ENCODE data around the gene ENOX2.
"Not testable (repeated sequence)": the region's sequence is repeated elsewhere in the genome, so short reads cannot be mapped to it uniquely, and the experiment has no call there.

Gene ENOX2, protein sequence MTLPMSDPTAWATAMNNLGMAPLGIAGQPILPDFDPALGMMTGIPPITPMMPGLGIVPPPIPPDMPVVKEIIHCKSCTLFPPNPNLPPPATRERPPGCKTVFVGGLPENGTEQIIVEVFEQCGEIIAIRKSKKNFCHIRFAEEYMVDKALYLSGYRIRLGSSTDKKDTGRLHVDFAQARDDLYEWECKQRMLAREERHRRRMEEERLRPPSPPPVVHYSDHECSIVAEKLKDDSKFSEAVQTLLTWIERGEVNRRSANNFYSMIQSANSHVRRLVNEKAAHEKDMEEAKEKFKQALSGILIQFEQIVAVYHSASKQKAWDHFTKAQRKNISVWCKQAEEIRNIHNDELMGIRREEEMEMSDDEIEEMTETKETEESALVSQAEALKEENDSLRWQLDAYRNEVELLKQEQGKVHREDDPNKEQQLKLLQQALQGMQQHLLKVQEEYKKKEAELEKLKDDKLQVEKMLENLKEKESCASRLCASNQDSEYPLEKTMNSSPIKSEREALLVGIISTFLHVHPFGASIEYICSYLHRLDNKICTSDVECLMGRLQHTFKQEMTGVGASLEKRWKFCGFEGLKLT

DNA sequence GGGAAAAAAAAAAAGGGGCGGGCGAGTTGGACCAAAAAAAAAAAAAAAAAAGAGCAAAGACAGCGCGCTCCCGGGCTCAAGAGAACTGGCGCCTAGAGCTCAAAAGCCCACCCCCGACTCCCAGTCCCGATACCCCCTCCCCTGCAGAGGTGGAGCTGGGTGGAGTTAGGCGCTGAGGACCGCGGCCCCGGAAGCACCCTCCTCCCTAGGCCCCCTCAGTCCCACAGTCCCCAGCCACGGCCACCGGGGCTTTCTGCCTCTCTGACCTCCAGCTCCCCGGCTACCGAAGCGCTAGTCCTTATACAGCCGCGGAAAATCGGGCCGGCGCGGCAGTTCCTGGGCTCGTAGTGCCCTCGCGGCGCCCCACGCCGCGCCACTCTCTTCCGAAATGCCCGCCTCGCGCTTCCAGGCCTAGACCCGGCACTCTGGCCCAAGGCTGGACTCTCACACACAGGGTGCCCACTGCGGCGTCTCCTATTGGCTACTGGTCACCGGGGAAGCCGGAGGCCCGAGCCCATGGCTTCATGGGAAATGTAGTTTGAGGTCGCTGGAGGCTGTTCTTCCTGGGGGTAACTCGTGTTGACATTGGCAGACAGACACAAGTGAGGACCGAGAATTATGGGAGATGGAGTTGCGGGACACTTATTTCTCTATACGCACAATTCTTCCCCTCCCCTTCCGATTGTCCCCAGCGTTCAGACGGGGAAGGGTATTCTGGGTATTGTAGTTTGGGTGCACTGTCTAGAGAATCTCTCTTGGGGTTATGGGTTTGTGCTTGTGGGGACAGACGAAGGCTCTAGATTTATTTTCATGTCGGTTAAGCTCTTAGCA lies at the start of gene ENOX2:
Gene ENOX2, minus strand, starts transcription at position 427 of the 831 bp plus-strand sequence. CDS start 199,993 bp downstream, outside the sequence.
- DNase-seq (ENCODE audit: low read depth in 1 of 2, low spot score in 1 of 2), result peak; percentile 43 to 77

DNA sequence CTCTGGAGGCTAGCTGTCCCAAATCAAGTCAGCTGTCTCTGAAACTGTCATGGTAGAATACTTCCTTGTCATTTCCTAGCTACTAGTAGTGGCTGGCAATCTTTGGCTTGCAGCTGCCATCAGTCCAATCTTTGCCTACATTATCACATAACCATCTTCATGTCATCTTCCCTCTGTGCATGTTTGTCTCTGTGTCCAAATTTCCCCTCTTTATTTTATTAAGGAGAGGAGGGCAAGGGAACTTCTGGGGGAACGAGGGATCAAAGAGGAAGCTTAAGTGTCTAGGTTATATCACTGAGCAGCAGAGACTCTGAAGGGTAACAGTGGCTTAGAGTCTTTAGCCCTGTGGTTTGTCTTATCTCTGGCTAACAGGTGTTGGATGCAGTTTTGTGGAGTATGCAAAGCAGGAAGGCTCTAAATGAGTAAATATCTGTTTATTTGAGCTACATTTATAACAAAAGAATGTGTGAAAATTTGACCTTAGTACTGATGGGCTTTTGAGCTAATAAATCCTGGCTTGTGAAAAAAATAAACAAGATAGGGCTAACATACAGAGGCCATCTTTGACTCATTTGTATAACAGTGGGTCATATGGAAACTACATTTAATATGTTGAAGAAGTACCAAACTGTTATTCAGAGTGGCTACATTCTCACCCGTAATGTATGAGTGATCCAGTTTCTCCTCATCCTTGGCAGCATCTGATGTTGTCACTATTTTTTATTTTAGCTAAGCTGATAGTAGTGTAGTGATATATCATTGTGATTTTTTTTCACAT lies 49.4 kb upstream of the ENOX2 start:
- DNase-seq (ENCODE audit: low read depth in 1 of 2, low spot score in 1 of 2), result no peak

DNA sequence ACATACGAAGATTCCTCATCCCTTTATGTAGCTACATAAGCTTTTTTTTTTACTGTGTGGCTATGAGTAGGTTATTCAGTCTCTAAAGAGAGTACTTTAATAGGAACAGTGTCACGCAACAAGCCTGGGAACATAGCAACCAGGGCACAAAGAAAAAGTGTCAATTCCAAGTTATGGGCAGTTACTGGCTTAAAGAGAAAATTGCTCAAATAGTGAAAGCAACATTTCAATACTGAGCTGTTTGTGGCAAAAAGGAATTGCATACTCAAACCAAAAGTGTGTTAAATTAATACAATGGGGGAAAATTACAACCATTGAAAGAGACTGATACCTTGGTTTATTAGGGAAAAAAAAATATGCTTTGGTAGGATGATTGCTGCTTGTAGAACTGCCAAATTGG lies 41.2 kb upstream of the ENOX2 start:
- no peak for DNase-seq (ENCODE audit: low read depth in 1 of 2, low spot score in 1 of 2)

DNA sequence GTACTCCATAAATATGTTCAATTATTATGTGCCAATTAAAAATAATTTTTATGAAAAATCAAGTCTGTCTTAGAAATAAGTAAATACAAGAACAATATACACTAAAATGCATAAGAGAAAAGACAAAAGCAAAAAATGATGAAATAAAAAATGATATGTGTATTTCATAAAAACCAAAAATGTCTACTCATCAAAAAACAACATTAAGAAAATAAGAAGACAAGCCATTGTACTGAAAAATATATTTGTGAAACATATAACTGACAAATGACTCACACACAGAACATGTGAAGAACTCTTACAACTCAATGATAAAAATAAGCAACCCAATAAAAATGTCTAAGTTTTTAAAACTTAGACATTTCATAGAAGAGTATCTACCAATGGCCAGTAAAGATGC lies 34.1 kb upstream of the ENOX2 start:
- no peak for DNase-seq (ENCODE audit: low read depth in 1 of 2, low spot score in 1 of 2)

DNA sequence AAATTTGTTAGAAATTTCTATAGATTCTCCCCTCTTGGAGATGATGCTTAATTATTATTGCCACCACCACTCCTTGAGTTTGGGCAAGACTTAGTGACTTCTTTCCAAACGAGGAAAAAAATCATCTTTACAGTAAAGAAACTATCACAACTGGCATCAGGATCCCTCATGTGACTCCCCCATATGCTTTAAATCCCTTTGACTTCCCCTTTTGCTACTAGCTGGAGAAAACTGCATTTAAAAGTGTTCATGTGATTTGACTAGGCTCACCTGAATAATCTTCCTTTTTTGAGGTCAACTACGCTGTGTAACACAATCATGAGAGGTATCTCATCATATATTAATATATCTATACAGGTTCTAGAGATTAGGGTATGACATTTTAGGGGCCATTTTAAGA lies 30.3 kb upstream of the ENOX2 start:
- no peak for DNase-seq (ENCODE audit: low read depth in 1 of 2, low spot score in 1 of 2)

DNA sequence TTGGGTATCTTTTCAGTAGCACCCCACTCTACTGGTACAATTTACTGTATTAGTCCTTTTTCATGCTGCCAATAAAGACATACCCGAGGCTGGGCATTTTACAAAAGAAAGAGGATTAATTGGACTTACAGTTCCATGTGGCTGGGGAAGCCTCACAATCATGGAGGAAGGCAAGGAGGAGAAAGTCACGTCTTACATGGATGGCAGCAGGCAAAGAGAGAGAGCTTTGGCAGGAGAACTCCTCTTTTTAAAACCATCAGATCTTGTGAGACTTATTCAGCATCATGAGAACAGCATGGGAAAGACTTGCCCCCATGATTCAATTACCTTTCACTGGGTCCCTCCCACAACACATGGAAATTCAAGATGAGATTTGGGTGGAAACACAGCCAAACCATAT lies 17.4 kb upstream of the ENOX2 start:
- DNase-seq (ENCODE audit: low read depth in 1 of 2, low spot score in 1 of 2), result not testable (repeated sequence)

- not testable (repeated sequence) for DNase-seq (ENCODE audit: low read depth in 1 of 2, low spot score in 1 of 2)
Measured at GRCh38 chrX:130919676-130920075, 16.7 kb upstream of the ENOX2 start.

- not testable (repeated sequence) for DNase-seq (ENCODE audit: low read depth in 1 of 2, low spot score in 1 of 2)
Measured at GRCh38 chrX:130918498-130918897, 15.5 kb upstream of the ENOX2 start.

DNA sequence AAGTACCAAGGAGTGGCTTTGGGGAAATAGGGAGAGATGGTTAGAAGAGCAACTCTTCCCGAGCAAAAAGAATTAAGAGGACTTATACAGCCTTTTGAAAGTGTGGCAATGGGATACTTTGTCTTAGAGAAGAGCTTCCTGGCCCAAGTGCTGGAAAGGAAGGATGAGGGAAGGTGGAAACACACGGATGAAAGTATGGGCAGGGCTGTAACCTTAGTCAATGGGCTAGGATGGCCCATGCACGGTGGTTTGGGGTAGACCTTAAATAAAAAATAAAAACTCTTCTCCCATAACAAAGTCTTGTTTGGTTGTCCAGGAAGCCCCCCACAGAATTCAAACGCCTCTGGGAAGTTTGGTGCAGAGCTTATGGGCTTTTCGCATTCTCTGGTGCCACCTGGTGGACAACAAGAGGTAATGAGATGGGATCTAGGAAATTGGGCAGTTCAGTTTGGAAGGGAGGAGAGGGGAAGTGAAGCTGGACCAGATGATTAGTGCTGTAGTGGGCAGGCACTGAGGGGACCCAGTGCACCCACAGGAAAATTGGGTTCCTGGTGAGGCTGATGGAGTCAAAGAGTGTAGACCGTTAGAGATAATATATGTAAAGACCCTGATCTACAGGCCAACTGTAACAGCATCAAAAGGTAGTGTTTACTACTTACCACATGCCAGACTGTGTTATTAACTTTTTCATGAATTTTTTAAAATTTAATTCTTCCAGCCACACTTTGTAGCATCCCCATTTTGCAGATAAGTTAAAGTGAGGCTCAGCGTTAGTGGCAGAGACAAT lies 13.8 kb upstream of the ENOX2 start:
- peak in 1 of 2 donors; percentile 3 for DNase-seq (ENCODE audit: low read depth in 1 of 2, low spot score in 1 of 2)

DNA sequence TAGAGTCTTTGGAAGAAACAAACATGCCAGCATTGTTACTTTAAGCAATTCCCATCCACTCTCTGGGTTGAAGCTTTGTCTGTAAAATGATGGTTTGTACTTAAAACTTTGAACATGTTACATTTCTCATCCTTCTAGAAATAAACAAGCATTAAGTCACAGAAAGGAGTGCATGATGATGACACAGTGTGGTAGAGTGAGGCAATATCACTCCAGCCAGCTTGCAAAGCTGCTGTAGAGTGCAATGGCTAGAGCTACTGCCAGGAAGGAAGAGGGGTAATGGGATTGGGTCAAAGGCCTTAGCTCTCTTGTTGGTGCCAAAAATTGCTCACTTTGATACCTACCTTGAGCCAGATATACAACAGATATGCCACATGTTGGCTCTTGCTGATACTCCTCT lies 12.3 kb upstream of the ENOX2 start:
- no peak for DNase-seq (ENCODE audit: low read depth in 1 of 2, low spot score in 1 of 2)

GRCh38 chrX:130909469-130910136 lies 6.6 kb upstream of the ENOX2 start:
- no peak for DNase-seq (ENCODE audit: low read depth in 1 of 2, low spot score in 1 of 2)

DNA sequence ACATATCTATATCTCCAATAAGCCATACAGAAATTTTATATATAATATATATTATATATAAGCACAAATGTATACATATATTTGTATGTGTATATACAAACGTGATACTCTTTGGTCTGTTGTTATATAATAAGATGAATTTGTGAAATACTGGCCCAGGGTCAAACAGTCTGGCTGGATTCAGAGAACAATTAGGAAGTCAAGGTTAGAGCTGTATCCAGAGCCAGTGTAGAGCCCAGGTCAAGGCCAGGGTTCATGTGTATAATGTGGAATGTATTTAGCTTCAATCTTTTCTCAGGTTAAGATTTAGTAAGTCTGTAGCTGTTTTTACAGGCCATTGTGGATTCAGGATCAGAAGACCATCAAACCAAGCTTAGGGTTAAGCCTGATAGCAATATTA lies 3.8 kb upstream of the ENOX2 start:
- DNase-seq (ENCODE audit: low read depth in 1 of 2, low spot score in 1 of 2), result no peak

DNA sequence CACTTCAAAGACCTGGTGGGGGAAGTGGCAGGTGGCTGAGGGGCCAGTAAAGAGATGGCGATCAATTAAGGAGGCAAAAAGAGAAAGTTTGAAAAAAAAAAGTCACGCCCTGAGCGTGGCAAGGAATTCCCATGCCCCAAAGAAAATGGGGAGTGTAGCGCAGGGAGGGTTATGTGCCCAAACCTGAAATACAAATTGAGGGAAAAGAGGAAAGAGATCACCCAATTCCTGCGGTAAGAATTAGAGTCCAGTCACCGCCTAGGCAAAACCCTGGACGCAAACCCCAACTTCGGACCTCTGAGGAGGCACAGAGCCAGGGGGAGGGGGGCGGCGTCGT lies 595 bp downstream of the ENOX2 start:
- DNase-seq (ENCODE audit: low read depth in 1 of 2, low spot score in 1 of 2), result no peak

- DNase-seq (ENCODE audit: low read depth in 1 of 2, low spot score in 1 of 2), result no peak
Measured at GRCh38 chrX:130896802-130897501, 6.1 kb downstream of the ENOX2 start.

DNA sequence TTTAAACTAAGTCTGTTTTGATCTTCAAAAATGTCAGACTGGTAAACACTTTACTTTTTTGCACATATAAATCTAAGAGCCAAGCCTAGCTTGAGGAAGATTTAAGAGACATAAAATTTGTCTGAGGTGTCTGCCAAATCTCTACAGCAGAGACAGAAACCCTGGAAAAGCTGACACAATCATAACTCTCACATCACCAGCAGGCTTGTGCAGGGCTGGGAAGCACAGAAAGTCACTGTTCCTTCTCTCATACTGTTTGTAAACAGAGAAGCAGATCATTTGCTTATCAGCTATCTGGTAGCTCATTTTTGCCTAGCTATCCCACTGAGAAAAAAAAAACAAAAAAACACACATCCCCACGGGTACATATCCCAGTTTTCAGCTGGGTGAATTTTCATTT lies 7.0 kb downstream of the ENOX2 start:
- DNase-seq (ENCODE audit: low read depth in 1 of 2, low spot score in 1 of 2), result no peak

- DNase-seq (ENCODE audit: low read depth in 1 of 2, low spot score in 1 of 2), result no peak
Measured at GRCh38 chrX:130895299-130895698, 7.7 kb downstream of the ENOX2 start.

DNA sequence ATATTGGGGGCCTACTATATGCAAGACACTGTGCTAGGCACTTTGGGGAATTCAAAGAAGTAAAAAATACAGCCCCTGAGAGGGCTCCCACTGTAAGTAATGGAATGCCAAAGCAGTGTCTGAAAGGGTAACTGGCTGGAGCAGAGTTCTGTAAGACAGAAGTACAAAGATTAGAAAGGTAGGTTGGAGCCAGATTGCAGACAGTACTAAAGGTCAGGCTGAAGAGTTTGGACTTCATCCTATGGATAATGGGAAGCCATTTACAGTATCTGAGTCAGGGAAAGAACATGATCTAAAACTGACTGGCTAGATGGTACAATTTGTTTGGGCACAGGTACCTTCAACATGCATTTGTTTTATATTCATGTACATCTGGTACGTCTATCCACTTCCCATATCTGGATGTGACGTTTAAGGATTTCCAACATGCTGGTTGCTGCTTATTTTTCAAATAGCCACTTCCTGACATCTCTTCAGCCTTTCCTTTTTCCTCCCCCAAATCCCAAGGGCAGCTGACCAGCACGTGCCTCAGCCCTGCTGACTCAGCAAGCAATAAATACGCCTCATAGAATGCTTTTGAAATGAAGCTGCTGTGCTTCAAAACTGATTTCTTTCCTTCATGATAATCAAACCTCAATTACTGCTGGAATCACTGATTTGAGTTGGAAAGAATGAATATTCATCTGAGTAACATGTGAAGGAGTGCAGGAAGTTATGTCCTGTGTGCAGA lies 9.5 kb downstream of the ENOX2 start:
- DNase-seq (ENCODE audit: low read depth in 1 of 2, low spot score in 1 of 2), result no peak

GRCh38 chrX:130887376-130887775 lies 15.6 kb downstream of the ENOX2 start:
- DNase-seq (ENCODE audit: low read depth in 1 of 2, low spot score in 1 of 2), result no peak

DNA sequence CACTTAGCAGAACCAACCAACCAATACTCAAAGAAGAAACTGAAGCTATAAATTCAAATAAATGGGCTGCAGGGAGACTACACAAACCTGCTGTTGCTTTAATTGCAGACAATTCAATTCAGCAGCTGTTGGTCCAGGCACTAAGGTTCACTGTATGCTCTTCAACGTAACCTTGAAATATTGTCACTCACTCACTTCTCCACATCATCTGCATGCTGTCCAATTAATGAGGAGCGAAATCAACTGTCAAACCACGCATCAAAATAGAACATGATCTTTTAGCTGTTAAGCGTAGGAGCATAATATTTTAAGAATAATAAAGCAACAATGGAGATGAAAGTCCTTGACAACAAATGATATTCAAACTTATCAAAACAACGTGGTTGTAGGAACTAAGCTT lies 17.0 kb downstream of the ENOX2 start:
- DNase-seq (ENCODE audit: low read depth in 1 of 2, low spot score in 1 of 2), result no peak

Data from activated CD4-positive, alpha-beta T cell treated with anti-CD3 and anti-CD28 coated beads, Interleukin-2, amount 50 U/mL, for 24 hours (primary cell).